ENCODE data around the gene CORO1C. TPM values are rescaled to one million over a fixed set of nuclear protein-coding genes. Genes with fewer than 3 reads are reported as not detected.

Gene CORO1C
- polyA plus RNA-seq, 1 of the 3 experiments (the other 2 are of a cell fraction), result 150 TPM

DNA sequence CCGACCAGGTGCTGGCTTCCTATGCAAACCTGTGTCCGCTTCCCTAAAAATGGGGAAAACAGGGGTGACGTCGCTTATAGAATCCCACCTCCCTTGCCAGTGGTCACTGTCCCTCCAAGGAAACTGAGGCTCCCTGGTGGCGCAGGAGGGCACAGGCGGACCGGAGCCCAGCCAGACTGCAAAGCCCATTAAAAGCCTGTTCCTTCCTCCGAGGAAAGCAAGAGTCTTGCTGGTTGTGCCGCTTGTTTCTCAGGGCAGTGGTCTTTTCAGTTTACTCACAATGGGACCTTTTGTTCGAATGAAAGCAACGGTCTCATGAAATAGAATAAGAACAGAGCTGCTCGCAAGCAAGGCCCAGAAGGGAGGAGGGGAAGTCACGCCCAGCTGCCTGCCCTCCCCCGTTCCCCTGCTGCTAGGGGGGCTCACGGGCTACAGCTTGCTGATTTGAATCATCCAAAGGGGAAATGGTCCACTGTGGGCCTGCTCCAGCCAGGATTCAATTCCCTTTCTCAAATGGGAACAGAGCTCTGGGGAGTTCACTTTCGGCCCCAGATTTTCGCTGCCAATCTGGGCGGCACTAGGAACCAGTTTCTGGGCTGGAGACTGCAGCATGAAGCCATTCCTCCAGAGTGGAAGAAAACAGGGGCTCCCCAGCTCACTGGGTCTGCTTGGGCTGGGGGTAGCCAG lies 93.0 kb downstream of the CORO1C start:
- ChIA-PET POLR2A (no interaction called here), CTCF (interaction anchor here (0.6 to 6.3 kb wide), 6 partner anchors 20 to 312 kb away, joined by 3 to 36 read pairs (median 4); no protein-coding TSS in a partner anchor)
- Histone ChIP-seq H3K79me2 (ENCODE audit: insufficient read depth) (no peaks in the 10 kb centered on the region), H3K4me1 (ENCODE audit: control insufficient read depth in 1 of 2, insufficient read depth in 2 of 2, low read depth in 1 of 2, low read length in 1 of 2) (peaks cover 14 to 22% of the 10 kb centered on the region in 2 experiments; a peak in 2 of 4 replicates), H3K36me3 (replicated peaks in 1 of 2; ENCODE audit: control insufficient read depth in 1 of 2, insufficient read depth in 2 of 2, low read length in 1 of 2) (peaks cover 0 to 11% of the 10 kb centered on the region in 2 experiments), H3K9ac (no peak overlapping the region), H3K9me3 (no peaks in the 10 kb centered on the region), H3K27ac (ENCODE audit: low read depth in 2 of 2, low read length in 1 of 2) (no peak overlapping the region; a peak in 1 of 4 replicates), H3F3A (replicated peaks; ENCODE audit: insufficient read depth) (peaks cover 57% of the 10 kb centered on the region), H4K20me1 (ENCODE audit: insufficient read depth) (no peaks in the 10 kb centered on the region), H3K9me2 (no peaks in the 10 kb centered on the region), H3K4me2 (no peak overlapping the region), H3K4me3 (ENCODE audit: low read depth in 2 of 2, low read length in 1 of 2) (no peak overlapping the region), H2AFZ (ENCODE audit: low read depth) (no peak overlapping the region), H3K27me3 (ENCODE audit: insufficient read depth) (no peaks in the 10 kb centered on the region)
- 90% methylated on average over 18 of the region's 18 CpGs for WGBS (ENCODE audit: low lambda C conversion rate)
- no peak for DNase-seq
- TF ChIP-seq FOXJ3 (CRISPR knock-in tag; IDR thresholded peaks at IDR 0.05), result no peak
- no peak for TF ChIP-seq GABPA (IDR thresholded peaks at IDR 0.05; ENCODE audit: low read depth)
- no peak for TF ChIP-seq USF2 (IDR thresholded peaks at IDR 0.05; ENCODE audit: borderline replicate concordance, low read depth, low read length)
- no peak for TF ChIP-seq ZBTB33 (IDR thresholded peaks at IDR 0.05; ENCODE audit: borderline replicate concordance, low read depth)

GRCh38 chr12:108637222-108637971 lies 93.9 kb downstream of the CORO1C start:
- Histone ChIP-seq H3K27me3 (ENCODE audit: insufficient read depth) (no peaks in the 10 kb centered on the region), H3K79me2 (ENCODE audit: insufficient read depth) (no peaks in the 10 kb centered on the region), H3K36me3 (replicated peaks in 1 of 2; ENCODE audit: control insufficient read depth in 1 of 2, insufficient read depth in 2 of 2, low read length in 1 of 2) (peaks cover 0 to 4% of the 10 kb centered on the region in 2 experiments), H3K4me2 (no peak overlapping the region), H3K9me2 (no peaks in the 10 kb centered on the region), H2AFZ (ENCODE audit: low read depth) (no peak overlapping the region), H3K9ac (no peak overlapping the region), H3K27ac (ENCODE audit: low read depth in 2 of 2, low read length in 1 of 2) (no peak overlapping the region), H3F3A (replicated peaks; ENCODE audit: insufficient read depth) (peaks cover 55% of the 10 kb centered on the region), H3K4me3 (ENCODE audit: low read depth in 2 of 2, low read length in 1 of 2) (no peak overlapping the region), H3K4me1 (ENCODE audit: control insufficient read depth in 1 of 2, insufficient read depth in 2 of 2, low read depth in 1 of 2, low read length in 1 of 2) (peaks cover 14 to 22% of the 10 kb centered on the region in 2 experiments; a peak in 2 of 4 replicates), H3K9me3 (no peaks in the 10 kb centered on the region), H4K20me1 (ENCODE audit: insufficient read depth) (no peaks in the 10 kb centered on the region)
- POLR2A ChIA-PET, result no interaction called here
- DNase-seq, result no peak
- WGBS (ENCODE audit: low lambda C conversion rate), result 96% methylated on average over 7 of the region's 7 CpGs
- TF ChIP-seq TEAD4 (IDR thresholded peaks at IDR 0.05; ENCODE audit: borderline replicate concordance, insufficient read depth), result no peak
- TF ChIP-seq RCOR1 (IDR thresholded peaks at IDR 0.05; ENCODE audit: low read length), result no peak
- no peak for TF ChIP-seq TCF12 (IDR thresholded peaks at IDR 0.05)
- no peak for TF ChIP-seq ELF1 (IDR thresholded peaks at IDR 0.05)
- TF ChIP-seq MEF2A (IDR thresholded peaks at IDR 0.05; ENCODE audit: borderline replicate concordance, low read depth), result no peak
- TF ChIP-seq USF1 (IDR thresholded peaks at IDR 0.05; ENCODE audit: borderline replicate concordance, low read depth), result no peak
- TF ChIP-seq POLR2AphosphoS5 (IDR thresholded peaks at IDR 0.05; ENCODE audit: low read depth, low read length), result no peak; the same call in 1 of the 2 replicates
- TF ChIP-seq MXI1 (IDR thresholded peaks at IDR 0.05; ENCODE audit: low read depth, low read length), result no peak
- TF ChIP-seq SIN3A (IDR thresholded peaks at IDR 0.05; ENCODE audit: borderline replicate concordance, low read depth, low read length), result no peak
- TF ChIP-seq EP300 (IDR thresholded peaks at IDR 0.05; ENCODE audit: borderline replicate concordance in 1 of 2, low read depth in 1 of 2, low read length in 1 of 2), result no peak
- no peak for TF ChIP-seq YY1 (IDR thresholded peaks at IDR 0.05; ENCODE audit: low read depth)
- CTCF ChIA-PET, result interaction anchor here (1.0 to 6.3 kb wide), 7 partner anchors 9 to 166 kb away, joined by 3 to 36 read pairs (median 5); no protein-coding TSS in a partner anchor
